ENCODE results near the gene GLYATL1.

- TF ChIP-seq, protein P1, sequence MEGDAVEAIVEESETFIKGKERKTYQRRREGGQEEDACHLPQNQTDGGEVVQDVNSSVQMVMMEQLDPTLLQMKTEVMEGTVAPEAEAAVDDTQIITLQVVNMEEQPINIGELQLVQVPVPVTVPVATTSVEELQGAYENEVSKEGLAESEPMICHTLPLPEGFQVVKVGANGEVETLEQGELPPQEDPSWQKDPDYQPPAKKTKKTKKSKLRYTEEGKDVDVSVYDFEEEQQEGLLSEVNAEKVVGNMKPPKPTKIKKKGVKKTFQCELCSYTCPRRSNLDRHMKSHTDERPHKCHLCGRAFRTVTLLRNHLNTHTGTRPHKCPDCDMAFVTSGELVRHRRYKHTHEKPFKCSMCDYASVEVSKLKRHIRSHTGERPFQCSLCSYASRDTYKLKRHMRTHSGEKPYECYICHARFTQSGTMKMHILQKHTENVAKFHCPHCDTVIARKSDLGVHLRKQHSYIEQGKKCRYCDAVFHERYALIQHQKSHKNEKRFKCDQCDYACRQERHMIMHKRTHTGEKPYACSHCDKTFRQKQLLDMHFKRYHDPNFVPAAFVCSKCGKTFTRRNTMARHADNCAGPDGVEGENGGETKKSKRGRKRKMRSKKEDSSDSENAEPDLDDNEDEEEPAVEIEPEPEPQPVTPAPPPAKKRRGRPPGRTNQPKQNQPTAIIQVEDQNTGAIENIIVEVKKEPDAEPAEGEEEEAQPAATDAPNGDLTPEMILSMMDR (conservative IDR thresholded peaks at IDR 0.05; ENCODE audit: low read length): no peak
- TF ChIP-seq EZH2phosphoT487 (IDR thresholded peaks at IDR 0.05; ENCODE audit: borderline replicate concordance): no peak
Observed at GRCh38 chr11:58938398-58938797, 890 bp upstream of the GLYATL1 start.

Data from Loucy (cell line).